HG02884 (cell line): ENCODE data around the gene ALKBH3.

Experiments
- ATAC-seq: cut with Tn5 transposase; IDR thresholded peaks from one replicate; pipeline ENCODE4 v1.9.1; 2021; ENCODE audit warnings: mild to moderate bottlenecking, moderate library complexity; ENCODE audit not compliant: unreplicated experiment

Gene ALKBH3

DNA sequence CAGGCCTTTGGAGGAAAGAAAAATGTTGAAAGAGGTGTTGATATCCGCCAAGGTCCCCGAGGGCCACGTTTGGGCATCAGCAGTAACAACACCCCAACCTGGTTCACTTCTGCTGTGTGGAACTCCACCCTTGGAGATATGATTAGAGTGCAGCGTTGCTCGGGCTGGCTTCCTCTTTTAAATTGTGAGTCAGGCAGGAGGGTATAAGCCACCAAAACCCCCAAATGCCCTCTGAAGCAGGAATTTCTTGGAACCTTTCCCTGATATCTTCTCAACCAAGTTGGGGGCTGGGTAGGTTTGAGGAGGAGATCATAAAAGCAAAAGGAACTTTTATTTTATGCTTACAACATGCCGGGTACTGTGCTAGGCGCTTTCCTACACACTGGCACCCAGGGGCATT lies 55.4 kb downstream of the ALKBH3 start:
- ATAC-seq: no peak

DNA sequence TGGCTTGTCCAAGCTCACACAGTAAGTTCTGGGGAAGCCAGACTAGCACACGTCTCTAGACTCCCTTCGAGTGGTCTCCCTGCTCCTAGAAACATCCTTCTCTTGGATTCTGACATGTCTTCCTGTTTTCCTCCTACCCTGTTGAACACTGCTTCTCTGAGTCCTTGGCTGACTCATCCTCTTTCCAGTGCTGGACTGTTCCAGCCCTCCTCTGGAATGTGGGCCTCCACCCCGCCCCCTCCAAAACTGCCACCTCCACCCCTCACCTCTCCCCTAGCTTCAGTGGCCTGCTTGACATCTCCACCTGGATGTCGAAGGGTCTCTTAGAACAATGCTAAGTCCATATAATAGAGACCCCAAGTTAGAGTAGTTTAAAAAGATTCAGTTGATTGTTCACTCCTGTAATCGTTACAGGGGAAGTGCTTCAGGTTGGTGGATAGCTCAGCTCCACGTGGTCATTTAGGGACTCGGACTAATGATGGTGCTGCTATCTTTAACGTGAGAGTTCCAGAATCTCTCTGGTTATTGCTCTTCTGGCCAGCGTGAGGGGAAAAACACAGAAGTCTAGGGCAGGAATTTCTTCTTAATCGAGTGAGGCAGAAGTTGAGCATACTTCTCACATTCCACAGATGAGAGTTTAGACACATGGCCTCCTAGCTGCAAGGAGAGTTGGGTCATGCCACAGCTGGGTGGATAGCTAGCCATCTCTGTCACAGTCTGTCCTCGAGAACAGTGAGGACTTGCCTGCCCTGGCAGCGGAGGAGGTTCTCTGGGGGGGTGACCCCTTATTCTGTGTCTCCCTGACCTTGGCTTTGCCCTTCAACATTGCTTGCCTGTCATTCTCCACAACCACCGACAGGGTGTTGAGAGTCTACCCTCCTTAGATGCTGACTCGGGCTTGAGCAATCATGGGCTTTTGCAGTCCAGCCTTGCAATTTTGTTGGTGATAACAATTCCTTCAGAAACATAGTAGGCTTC lies 57.1 kb downstream of the ALKBH3 start:
- ATAC-seq: no peak

DNA sequence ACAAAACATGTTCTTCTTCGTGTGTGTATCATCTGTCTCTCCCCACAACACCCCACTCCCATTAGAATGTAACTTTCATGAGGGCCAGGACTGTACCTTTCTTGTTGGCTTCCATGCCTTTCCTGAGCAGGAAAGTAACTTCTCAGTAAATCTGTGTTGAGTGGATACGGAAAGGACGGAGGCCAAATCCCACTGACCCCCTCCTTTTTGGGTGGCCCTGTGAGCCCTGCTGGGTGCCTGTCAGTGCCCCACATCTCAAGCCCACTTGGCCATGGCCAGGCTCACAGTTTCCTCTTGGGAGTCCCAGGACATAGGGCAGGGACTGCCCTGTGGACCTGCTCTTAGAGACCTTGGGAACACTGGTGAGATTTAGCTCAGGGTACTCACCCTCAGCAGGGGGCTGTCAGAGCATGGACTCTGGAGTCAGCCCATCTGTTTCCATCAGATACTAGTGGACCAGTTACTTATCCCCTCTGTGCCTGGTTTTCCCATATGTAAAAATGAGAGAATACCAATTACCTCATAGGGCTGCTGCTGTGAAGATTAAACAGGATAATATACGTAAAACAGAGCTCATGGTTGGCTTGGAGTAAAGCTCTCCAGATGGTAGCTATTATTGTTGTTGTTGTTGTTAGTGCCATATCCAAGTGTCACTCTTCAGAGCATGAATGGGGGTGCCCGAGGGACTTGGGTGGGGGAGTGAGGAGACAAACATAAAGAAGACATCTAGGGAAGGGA lies 60.8 kb downstream of the ALKBH3 start:
- ATAC-seq: no peak

DNA sequence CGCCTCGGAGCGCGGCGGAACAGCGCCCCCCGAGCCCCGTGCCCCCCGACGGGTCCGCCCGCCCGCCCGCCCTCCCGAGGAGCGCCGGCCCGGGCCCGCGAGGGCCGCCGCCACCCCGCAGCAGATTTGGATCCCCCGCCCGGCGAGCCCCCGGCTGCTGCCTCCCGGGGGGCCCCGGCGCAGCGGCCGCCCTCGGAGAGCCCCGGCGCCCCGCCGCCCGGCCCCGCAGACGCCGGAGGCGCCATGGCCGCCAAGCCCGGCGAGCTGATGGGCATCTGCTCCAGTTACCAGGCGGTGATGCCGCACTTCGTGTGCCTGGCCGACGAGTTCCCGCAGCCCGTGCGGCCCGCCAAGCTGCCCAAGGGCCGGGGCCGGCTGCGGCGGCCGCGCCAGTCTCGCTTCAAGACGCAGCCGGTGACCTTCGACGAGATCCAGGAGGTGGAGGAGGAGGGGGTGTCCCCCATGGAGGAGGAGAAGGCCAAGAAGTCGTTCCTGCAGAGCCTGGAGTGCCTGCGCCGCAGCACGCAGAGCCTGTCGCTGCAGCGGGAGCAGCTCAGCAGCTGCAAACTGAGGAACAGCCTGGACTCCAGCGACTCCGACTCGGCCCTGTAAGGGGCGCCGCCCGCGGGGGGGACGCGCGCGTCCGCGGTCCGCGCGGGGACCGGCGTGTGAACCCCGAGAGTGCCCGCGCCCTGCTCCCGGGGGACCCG lies 62.2 kb downstream of the ALKBH3 start:
- ATAC-seq: no peak

DNA sequence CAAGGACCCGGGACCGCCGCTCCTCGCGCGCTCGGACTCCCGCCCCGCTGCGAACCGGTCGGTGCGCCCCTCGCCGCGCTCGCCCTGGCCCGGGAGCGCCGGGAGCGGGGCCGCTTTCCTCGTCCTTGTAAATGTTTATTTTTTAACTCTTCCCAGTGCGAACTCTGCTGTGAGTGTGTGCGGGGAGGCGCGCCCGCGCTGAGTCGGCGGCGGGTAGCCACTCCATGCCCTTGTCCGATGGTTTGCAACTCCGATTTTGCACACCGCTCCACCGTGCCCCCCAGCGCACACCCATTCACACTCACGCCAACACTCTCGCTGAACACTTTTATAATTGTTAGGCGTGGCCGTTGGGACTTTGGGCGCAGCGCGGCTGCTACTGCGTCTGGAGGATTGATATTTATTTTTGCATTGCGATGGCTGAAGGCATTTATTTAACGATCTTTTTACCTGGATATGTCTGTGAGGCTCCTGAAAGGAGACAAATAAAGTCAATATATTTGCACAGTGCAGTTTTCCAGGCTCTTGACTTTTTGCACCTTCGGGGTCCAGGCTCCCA lies 62.8 kb downstream of the ALKBH3 start:
- ATAC-seq: no peak

DNA sequence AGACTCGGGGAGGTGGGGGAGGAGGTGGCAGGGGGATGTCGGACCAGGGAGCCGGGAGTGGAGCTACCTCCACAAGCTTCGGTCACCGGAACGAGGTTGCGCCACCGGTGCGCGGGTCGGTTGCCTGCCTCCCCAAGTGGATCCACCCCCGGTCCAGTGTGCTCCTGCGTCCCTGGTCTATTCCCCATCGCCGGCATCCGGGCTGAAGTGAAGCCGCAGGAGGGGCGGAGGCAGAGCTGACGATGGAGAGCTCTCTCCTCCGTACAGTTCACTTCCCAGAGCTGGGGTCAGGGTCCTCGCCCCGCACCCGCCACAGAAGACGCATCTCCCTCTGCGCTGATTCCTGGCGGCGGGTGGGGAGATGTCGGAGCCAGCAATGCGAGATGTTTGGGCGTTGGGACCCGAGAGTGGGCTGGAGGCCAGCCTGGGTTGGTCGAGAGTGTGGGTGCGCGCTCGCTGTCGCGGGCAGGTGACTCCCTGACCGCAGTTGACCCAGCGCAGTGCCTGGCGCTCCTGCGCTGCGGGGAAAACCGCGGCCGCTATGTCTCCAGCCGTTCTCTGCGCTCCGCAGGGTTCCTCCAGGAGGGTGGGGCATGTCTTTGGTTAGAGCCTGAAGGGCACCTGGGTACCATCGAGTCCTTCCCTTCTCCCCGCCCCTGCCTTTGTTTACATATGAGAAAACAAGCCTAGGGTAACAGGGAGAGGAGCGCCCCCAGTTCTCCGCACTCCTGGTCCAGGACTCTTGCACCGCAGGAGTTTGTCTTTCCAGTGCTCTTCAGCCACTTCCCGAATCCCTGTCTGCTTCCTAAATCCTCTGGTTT lies 63.5 kb downstream of the ALKBH3 start:
- ATAC-seq: no peak

DNA sequence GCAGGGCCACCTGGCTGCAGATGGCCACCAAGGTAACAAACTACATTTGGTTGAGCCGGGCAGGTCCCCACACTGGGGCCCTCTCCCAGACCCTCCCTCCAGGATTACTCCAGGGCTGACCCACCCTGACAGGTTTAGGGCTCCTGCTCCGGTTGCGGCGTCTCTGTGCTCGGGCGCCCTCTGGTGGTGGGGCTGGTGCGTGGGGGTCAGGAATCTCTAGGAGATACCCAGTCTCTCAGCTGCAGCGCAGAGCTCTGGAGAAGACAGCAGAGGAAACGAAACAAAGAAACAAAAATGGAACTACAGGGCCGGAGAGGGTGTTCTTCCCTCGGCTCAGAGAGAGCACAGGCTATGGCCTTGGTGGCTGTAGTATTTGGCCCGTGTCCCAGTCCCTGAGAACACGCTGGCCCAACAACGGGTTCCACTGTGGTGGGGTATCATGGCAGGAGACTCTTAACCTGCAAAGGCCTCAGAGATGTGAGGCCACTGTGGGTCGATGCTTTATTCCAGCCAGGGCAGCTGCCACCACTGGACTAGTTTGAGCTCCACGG lies 64.2 kb downstream of the ALKBH3 start:
- no peak for ATAC-seq

DNA sequence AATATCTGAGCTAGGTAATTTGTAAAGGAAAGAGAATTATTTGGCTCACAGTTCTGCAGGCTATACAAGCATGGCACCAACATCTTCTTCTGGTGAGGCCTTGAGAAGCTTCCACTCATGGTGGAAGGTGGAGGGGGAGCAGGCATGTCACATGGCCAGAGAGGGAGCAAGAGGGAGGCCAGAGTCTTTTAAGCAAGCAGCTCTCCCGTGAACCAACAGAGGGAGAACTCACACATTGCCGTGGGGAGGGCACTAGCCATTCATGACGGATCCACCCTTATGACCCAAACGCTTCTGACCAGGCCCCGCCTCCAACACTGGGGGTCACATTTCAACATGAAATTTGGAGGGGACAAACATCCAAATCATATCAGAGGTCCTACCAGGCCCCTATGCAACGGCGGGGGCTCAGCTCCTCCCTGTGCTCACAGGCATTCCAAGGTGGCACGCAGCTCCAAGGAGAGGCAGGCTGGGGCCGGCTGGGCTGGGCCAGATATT lies 66.4 kb downstream of the ALKBH3 start:
- ATAC-seq: no peak

DNA sequence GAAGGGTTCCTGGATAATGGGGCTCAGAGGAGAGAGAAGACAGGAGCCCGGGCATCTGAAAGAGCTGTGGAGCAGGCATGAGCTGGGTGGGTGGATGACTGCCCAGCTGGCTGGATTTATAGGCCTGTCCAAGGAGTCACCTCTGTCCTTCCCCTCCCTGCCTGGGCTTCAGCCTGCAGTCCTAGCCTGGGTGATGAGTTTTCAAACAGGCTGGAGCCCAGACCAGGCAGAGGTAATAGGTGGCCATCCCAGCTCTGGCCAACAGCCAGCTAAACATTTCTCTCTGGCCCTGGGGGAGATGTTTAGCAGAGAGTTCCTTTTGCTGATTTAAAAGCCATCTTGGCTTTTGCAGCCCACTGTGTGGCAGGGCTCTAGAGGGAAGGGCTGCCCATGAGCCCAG lies 67.2 kb downstream of the ALKBH3 start:
- no peak for ATAC-seq

DNA sequence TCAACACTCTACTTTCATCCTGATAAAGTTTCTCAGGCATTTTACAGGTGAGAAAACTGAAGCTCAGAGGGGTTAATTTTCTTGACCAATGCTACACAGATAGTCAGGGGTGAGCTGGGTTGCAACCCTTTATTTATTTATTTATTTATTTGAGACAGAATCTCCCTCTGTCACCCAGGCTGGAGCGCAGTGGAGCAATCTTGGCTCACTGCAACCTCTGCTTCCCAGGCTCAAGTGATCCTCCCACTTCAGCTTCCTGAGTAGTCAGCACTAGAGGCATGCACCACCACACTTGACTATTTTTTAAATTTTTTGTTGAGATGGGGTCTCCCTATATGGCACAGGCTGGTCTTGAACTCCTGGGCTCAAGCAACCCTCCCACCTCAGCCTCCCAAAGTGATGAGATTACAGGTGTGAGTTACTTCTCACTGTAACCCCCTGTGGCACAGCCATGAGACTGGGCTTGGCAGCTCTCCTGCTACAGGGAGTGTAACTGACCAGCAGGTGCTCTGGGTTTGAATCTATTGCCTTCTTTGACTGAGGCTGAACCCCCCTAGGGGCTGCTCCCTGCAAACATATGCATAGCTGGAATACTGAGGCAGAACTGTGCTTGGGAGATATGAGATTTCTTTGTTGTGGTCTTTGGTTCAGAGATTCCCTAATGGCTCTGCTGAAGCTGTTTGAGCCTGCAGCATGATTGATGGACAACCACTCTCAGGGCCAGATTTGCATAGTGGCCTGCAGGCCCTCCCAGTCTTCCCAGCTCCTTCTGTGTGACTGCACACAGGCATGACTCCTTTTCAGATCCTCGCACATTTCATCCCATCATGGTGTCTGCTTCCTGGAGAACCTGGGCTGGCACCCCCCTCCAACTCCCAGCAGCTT lies 68.0 kb downstream of the ALKBH3 start:
- no peak for ATAC-seq

DNA sequence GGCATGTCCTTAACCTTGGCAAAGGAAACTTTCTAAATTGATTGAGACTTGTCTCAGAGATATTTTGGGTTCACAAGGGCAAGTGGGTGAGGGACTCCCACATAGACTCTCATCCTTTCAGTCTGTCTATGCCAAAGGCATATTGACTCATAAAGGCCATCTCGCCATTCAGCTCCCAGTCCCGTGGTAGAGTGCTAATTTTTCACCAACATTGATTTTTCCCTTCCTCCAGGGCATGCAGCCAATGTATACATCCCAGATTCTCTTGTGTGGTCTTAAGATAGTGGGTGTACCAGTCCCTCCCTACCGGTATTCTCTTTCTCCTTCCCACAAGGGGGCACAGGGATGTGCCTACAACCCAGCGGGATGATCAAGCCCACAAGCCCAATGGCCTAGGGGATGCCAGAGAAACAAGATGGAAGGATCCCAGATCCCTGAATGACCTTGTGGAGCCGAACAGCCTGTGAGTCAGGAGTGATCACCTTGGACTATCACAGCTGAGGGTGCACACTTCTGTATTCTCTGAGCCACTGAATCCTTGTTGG lies 69.8 kb downstream of the ALKBH3 start:
- ATAC-seq: no peak

DNA sequence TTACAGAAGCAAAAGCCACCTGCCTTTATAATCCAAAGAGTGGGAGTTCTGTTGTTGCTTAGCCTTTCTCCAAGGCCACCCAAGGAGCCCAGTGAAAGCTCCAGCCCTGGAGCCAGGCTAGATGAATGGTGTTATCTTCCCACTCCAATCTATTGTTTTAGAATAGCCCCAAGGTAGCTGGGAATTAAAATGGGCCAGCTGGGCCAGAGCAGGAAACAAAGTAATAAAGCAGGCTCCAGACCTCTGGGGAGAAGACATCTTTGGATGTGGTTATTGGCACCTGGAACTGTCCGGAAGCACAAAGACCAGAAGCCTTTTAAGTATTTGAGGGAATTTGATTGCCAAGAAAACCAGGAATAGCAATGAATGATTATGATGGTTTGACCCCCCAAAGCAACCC lies 70.6 kb downstream of the ALKBH3 start:
- no peak for ATAC-seq

DNA sequence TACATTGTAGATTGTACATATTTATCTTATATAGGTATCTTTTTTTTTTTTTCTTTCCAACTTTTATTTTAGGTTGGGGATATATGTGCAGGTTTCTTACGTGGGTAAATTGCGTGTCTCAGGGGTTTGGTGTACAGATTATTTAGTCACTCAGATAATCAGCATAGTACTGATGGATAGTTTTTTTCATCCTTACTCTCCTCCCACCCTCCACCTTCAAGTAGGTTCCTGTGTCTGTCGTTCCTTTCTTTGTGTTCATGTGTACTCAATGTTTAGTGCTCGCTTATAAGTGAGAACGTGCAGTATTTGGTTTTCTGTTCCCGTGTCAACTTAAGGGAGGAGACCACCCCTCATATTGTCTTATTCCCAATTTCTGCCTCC lies 71.4 kb downstream of the ALKBH3 start:
- no peak for ATAC-seq

DNA sequence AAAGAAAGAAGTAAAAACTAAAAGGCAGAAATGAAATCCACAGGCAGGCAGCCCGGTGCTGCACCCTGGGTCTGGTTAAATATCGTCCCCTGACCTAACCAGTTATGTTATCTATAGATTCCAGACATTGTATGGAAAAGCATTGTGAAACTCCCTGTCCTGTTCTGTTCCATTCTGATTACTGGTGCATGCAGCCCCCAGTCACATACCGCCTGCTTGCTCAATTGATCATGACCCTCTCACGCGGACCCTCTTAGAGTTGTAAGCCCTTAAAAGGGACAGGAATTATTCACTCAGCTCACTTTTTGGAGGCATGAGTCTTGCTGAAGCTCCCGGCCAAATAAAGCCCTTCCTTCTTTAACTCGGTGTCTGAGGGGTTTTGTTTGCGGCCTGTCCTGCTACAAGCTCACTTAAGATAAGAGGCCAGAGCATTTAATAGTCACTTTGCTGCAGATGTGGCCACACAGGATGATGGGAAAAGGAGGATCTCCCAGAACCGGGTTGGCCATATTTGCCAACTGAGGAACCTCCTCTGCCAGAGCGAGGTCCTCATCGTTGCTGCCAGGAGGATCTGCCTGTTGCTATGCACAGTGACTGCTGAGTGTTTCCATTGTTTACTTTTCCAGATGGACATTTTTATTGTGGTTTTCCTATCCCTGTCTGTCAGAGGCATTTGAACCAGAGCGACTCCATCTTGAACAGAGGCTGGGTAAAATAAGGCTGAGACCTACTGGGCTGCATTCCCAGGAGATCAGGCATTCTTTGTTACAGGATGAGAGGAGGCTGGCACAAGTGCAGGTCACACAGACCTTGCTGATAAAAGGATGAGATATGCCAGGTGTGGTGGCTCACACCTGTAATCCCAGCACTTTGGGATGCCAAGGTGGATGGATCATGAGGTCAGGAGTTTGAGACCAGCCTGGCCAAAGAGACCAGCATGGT lies 72.0 kb downstream of the ALKBH3 start:
- no peak for ATAC-seq

DNA sequence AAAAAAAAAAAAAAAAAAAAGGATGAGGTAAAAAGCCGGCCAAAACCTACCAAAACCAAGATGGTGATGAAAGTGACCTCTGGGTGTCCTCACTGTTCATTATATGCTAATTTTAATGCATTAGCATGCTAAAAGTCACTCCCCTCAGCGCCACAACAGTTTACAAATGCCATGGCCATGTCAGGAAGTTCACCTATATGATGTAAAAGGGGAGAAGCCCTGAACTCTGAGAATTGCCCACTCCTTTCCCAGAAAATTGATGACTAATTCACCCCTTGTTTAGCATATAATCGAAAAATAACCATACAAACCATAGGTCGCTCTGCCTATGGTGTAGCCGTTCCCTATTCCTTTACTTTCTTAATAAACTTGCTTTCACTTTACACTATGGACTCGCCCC lies 72.9 kb downstream of the ALKBH3 start:
- no peak for ATAC-seq

DNA sequence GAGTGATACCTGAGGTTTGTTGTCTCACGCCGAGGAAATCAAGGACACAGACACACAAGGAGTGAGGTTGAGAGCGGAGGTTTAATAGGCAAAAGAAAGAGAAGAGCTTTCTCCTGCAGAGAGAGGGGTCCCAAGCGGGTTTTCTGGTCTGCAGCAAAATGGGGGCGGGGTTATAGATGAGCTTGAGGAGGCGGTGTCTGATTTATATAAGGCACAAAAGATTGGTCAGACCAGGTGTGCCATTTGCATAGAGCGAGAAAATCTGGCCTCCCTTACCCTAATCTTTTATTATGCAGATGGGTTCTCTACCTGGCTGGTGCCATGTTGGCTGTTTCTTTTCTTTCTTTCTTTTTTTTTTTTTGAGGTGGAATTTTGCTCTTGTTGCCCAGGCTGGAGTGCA lies 73.6 kb downstream of the ALKBH3 start:
- no peak for ATAC-seq

DNA sequence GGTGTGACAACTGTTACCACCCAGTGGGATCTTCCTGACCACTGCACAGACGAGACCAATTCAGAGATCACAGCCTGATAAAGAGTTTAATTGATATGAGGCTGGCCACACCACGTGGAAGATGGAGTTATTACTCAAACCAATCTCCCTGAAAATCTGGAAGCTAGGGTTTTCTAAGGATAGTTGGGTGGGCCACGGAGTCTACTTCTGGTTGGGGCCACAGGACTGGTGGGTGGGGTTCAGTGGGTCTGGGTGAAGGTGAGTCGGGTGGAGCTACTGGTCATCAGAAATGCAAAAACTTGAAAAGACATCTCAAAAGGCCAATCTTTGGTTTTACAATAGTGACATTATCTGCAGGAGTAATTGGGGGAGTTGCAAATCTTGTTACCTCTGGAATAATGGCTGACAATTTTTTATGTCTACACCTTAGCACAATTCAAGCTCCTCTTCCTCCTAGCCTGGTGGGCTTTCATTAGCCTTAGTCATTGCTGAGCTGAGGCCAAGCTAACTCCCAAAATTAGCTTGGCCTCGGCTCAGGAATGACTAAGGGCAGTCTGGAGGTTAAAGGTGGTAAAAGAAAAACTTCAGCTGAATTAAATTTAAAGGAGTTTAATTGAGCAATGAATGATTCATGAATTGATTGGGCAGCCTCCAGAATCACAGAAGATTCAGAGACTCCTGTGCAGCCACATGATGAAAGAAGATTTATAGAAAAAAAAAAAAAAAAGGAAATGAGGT lies 74.9 kb downstream of the ALKBH3 start:
- no peak for ATAC-seq
